K562 (cell line): ENCODE data around the gene IRS2. TPM values are rescaled to one million over a fixed set of nuclear protein-coding genes. Genes with fewer than 3 reads are reported as not detected.

Experiments
- ATAC-seq: fragments of 200-7000 bp; cut with Tn5 transposase; 3 replicates; pipeline ENCODE4 v1.9.1; 2020; ENCODE audit warnings: moderate library complexity
- BruUV-seq: library from RNA; stranded (reverse); fragments of 400-500 nt; replicated peaks from 2 replicates; lab custom pipeline; 2021; lab: Mats Ljungman, UMichigan
- CTCF ChIA-PET: fragments of 300-600 bp; formaldehyde crosslinking; extraction: SDS; loops from one replicate; lab custom pipeline; 2021; ENCODE audit warnings: low intra/inter-chr PET ratio; lab: Yijun Ruan, JAX
- POLR2A ChIA-PET: fragments of 300-600, 350-650 bp; sonication (Branson Sonifier 250); formaldehyde crosslinking; extraction: SDS; loops from one replicate; lab custom pipeline; 2021; ENCODE audit warnings: antibody characterized with exemption, inconsistent platforms; lab: Yijun Ruan, JAX
- DNase-seq, 4 experiments: peaks; one replicate each; pipeline versions ENCODE4 v3.0.0 to v3.0.0-alpha.2; 2011 to 2018; ENCODE audit warnings: low spot score in 3 of 4, mixed read lengths in 3 of 4; ENCODE audit errors: extremely low read depth in 1 of 4
- FAIRE-seq: peaks from 2 replicates; lab custom pipeline; 2011; peaks lifted over from hg19 to GRCh38; lab: Jason Lieb, UNC
- H2AFZ ChIP-seq: 2 replicates; pipeline ENCODE4 v1.6.0; 2011; ENCODE audit warnings: low read depth, low read length, control low read depth, inconsistent platforms
- H3K27ac ChIP-seq: fragments of 200-600 bp; 3 replicates; pipeline ENCODE4 v1.8.0; 2011; ENCODE audit warnings: low read depth, mild to moderate bottlenecking, control low read depth, inconsistent platforms, low read length, moderate library complexity, mixed read lengths; ENCODE audit errors: extremely low read depth
- H3K27me3 ChIP-seq, 2 experiments: fragments of 300-600 bp in 1 of 2; 2 replicates in 1 of 2; 3 replicates in 1 of 2; pipeline versions ENCODE4 v1.6.0 to v1.8.0; 2011; ENCODE audit warnings: inconsistent platforms in 2 of 2, low read length in 2 of 2, mild to moderate bottlenecking in 1 of 2, mixed read lengths in 1 of 2, moderate library complexity in 1 of 2; ENCODE audit not compliant: control insufficient read depth in 2 of 2, insufficient read depth in 2 of 2
- H3K36me3 ChIP-seq: fragments of 300-600 bp; 3 replicates; pipeline ENCODE4 v1.8.0; 2011; ENCODE audit warnings: mild to moderate bottlenecking, low read length, inconsistent platforms; ENCODE audit not compliant: control insufficient read depth, insufficient read depth
- H3K4me1 ChIP-seq, 2 experiments: fragments of 200-600 bp in 1 of 2; replicated peaks in 1 of 2; 2 replicates in 1 of 2; 3 replicates in 1 of 2; pipeline versions ENCODE4 v1.5.1 to v1.8.0; 2011; ENCODE audit warnings: inconsistent platforms in 2 of 2, low read length in 2 of 2, mild to moderate bottlenecking in 1 of 2, mixed read lengths in 1 of 2, moderate library complexity in 1 of 2; ENCODE audit not compliant: control insufficient read depth in 2 of 2, insufficient read depth in 2 of 2
- H3K4me2 ChIP-seq: 2 replicates; pipeline ENCODE4 v1.6.1; 2011; ENCODE audit warnings: low read length, control low read depth, inconsistent platforms, mixed read lengths; ENCODE audit not compliant: insufficient read depth
- H3K4me3 ChIP-seq: fragments of 200-600 bp; sonication (generic), shearing (Covaris generic); 2 replicates; pipeline ENCODE4 v1.5.1; 2016; ENCODE audit warnings: control low read depth, inconsistent platforms
- H3K79me2 ChIP-seq: fragments of 200-600 bp; 3 replicates; pipeline ENCODE4 v1.8.0; 2011; ENCODE audit warnings: low read length, inconsistent platforms; ENCODE audit not compliant: control insufficient read depth, insufficient read depth
- H3K9ac ChIP-seq, 2 experiments: 2 replicates each; pipeline versions ENCODE4 v1.6.0 to v1.6.1; 2011; ENCODE audit warnings: low read depth in 2 of 2, low read length in 2 of 2, control low read depth in 1 of 2, inconsistent platforms in 1 of 2, mild to moderate bottlenecking in 1 of 2, mixed read lengths in 1 of 2; ENCODE audit not compliant: insufficient read depth in 1 of 2
- H3K9me1 ChIP-seq: one replicate; pipeline ENCODE4 v1.6.0; 2011; ENCODE audit warnings: inconsistent platforms, mild to moderate bottlenecking, low read length, moderate library complexity; ENCODE audit not compliant: control insufficient read depth, insufficient read depth
- H3K9me3 ChIP-seq: replicated peaks from 2 replicates; pipeline ENCODE4 v1.5.1; 2011; ENCODE audit warnings: low read depth, low read length, inconsistent platforms; ENCODE audit not compliant: control insufficient read depth, insufficient read depth
- H4K20me1 ChIP-seq: replicated peaks from 2 replicates; pipeline ENCODE4 v1.6.1; 2011; ENCODE audit warnings: low read length, inconsistent platforms, mixed read lengths; ENCODE audit not compliant: control insufficient read depth, insufficient read depth
- MCM7 ChIP-seq, 2 experiments: fragments of 450-650 bp; IDR thresholded peaks; 2 replicates each; pipeline ENCODE4 v1.6.1; 2016 to 2018
- NCOR1 ChIP-seq: fragments of 450-650 bp; IDR thresholded peaks from 2 replicates; pipeline ENCODE4 v1.6.1; 2016; ENCODE audit warnings: mild to moderate bottlenecking, moderate library complexity
- POLR2G ChIP-seq: fragments of 200-400 bp; formaldehyde crosslinking; IDR thresholded peaks from 2 replicates; pipeline ENCODE4 v1.6.1; 2017; ENCODE audit warnings: low read depth, mild to moderate bottlenecking, antibody characterized with exemption, low read length, moderate library complexity
- RBM39 ChIP-seq: fragments of 200-400 bp; formaldehyde crosslinking; optimal IDR thresholded peaks from 2 replicates; pipeline ENCODE3; 2018; ENCODE audit warnings: low read depth, low read length
- SPI1 ChIP-seq: IDR thresholded peaks from 2 replicates; pipeline ENCODE4 v1.6.1; 2011; ENCODE audit warnings: low read depth, low read length, control low read depth, borderline replicate concordance
- ZNF143 ChIP-seq: sonication (generic); formaldehyde crosslinking; IDR thresholded peaks from 2 replicates; pipeline ENCODE4 v1.9.0; 2022; ENCODE audit warnings: mild to moderate bottlenecking, missing genetic modification reagents
- ZZZ3 ChIP-seq: fragments of 450-650 bp; IDR thresholded peaks from 2 replicates; pipeline ENCODE4 v1.6.1; 2016; ENCODE audit warnings: antibody characterized with exemption, mild to moderate bottlenecking, moderate library complexity
- WGBS: fragments of 100-300 bp; shearing (Covaris generic); methylation state at CpG from one replicate; pipeline ENCODE4 v1.1.6; 2016; ENCODE audit warnings: low coverage, mixed read lengths; ENCODE audit not compliant: insufficient coverage; ENCODE audit errors: missing lambda C conversion rate; 5-methylcytosine and 5-hydroxymethylcytosine counted together
- in situ Hi-C: fragments of 300-500 bp; cut with MboI; formaldehyde crosslinking; loops from 4 replicates; pipeline ENCODE4 v1.15.0; 2018; ENCODE audit warnings: inconsistent platforms, mixed read lengths
- intact Hi-C: fragments of 100-400 bp; cut with micrococcal nuclease; formaldehyde crosslinking; loops from 2 replicates; pipeline ENCODE4 v1.14.2; 2022
- polyA plus RNA-seq, 8 experiments: library from polyadenylated mRNA; depleted of rRNA in 4 of 8; stranded (reverse) in 5 of 8; unstranded in 3 of 8; fragments of >200 nt; fragmentation: Nextera tagmentation in 2 of 8; fragmentation: Illumina TruSeq in 1 of 8; extraction: Ambion mirVana in 2 of 8; extraction: Trizol in 1 of 8; gene quantifications; 2 replicates each; pipeline versions ENCODE4 v1.2.1 to v1.2.3, GENCODE V29; 2011 to 2014; ENCODE audit warnings: inconsistent platforms in 1 of 8, missing spikeins in 1 of 8
- total RNA-seq, 7 experiments: library from RNA; depleted of rRNA in 6 of 7; stranded (reverse); fragments of >200 nt in 6 of 7; fragmentation: Illumina TruSeq in 2 of 7; extraction: Trizol in 2 of 7; gene quantifications; 2 replicates each; pipeline versions ENCODE4 v1.2.1 to v1.2.3, GENCODE V29; 2011 to 2021; ENCODE audit warnings: low replicate concordance in 1 of 7
- TF ChIP-seq, protein P1 (sequence below): fragments of 250-450 bp; sonication (Bioruptor Pico); IDR thresholded peaks from 2 replicates; pipeline ENCODE4 v1.5.0; 2021
- TF ChIP-seq, protein P2 (sequence below): IDR thresholded peaks from 2 replicates; pipeline ENCODE4 v1.6.1; 2016; ENCODE audit warnings: missing genetic modification characterization, missing compliant biosample characterization
- TF ChIP-seq, protein P3 (sequence below), 2 experiments: fragments of 450-650 bp; IDR thresholded peaks; 2 replicates each; pipeline ENCODE4 v1.6.1; 2018; ENCODE audit warnings: mild to moderate bottlenecking in 2 of 2, low read depth in 1 of 2; ENCODE audit not compliant: partially characterized antibody in 2 of 2
- TF ChIP-seq, protein P4 (sequence below): fragments of 450-650 bp; IDR thresholded peaks from 2 replicates; pipeline ENCODE4 v1.6.1; 2014; ENCODE audit warnings: low read depth, mild to moderate bottlenecking, moderate library complexity, borderline replicate concordance

Gene IRS2
- total and polyA plus RNA-seq, 9 of the 15 experiments (the other 6 are each of a cell fraction or from before 2014, with no cell fraction given) = 0.36 to 4.6 (median 0.63) TPM

DNA sequence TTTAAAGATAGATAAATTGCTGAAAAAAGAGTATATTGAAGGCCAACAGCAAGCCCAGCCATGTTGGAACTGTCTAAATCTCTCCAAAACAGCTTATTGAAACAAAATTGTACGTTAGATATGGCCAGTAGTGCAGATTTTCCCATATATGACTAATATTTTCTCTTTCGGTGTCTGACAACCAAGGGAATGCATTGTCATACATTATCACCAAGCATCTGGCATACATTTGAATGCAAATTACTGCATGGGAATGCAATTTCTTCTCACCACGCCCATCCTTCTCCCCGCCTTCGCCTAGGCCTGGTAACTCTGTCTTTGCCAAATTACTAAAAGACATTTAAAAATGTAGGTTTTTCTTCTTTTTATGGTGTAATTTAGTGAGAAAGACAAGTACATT lies 32.5 kb upstream of the IRS2 start (continued):
- no peak for TF ChIP-seq RBM39

- intact Hi-C loops (no loop called here), in situ Hi-C loops (no loop called here)
- CTCF ChIA-PET = no interaction called here
- ATAC-seq = no peak
- WGBS = 0% methylated on average over 7 of the region's 9 CpGs
- Histone ChIP-seq H3K27ac (no peak overlapping the region), H3K9ac (no peak overlapping the region), H3K4me3 (no peak overlapping the region), H4K20me1 (no peaks in the 10 kb centered on the region), H3K27me3 (peaks cover 0 to 13% of the 10 kb centered on the region in 2 experiments; a peak in 4 of 5 replicates), H3K9me3 (no peaks in the 10 kb centered on the region), H3K4me2 (no peak overlapping the region), H3K4me1 (no peaks in the 10 kb centered on the region), H3K79me2 (no peaks in the 10 kb centered on the region), H3K9me1 (no peaks in the 10 kb centered on the region), H3K36me3 (no peaks in the 10 kb centered on the region), H2AFZ (no peak overlapping the region)
- no peak for FAIRE-seq
- POLR2A ChIA-PET = no interaction called here
- no TSS peak for BruUV-seq
- no peak for DNase-seq
- no peak for TF ChIP-seq ZNF143 (CRISPR knock-in tag)
- TF ChIP-seq, protein P1, sequence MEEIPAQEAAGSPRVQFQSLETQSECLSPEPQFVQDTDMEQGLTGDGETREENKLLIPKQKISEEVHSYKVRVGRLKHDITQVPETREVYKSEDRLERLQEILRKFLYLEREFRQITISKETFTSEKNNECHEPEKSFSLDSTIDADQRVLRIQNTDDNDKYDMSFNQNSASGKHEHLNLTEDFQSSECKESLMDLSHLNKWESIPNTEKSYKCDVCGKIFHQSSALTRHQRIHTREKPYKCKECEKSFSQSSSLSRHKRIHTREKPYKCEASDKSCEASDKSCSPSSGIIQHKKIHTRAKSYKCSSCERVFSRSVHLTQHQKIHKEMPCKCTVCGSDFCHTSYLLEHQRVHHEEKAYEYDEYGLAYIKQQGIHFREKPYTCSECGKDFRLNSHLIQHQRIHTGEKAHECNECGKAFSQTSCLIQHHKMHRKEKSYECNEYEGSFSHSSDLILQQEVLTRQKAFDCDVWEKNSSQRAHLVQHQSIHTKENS (CRISPR knock-in tag) = no peak
- no peak for TF ChIP-seq MCM7 (IDR thresholded peaks at IDR 0.05)
- TF ChIP-seq ZZZ3 = no peak
- TF ChIP-seq, protein P2, sequence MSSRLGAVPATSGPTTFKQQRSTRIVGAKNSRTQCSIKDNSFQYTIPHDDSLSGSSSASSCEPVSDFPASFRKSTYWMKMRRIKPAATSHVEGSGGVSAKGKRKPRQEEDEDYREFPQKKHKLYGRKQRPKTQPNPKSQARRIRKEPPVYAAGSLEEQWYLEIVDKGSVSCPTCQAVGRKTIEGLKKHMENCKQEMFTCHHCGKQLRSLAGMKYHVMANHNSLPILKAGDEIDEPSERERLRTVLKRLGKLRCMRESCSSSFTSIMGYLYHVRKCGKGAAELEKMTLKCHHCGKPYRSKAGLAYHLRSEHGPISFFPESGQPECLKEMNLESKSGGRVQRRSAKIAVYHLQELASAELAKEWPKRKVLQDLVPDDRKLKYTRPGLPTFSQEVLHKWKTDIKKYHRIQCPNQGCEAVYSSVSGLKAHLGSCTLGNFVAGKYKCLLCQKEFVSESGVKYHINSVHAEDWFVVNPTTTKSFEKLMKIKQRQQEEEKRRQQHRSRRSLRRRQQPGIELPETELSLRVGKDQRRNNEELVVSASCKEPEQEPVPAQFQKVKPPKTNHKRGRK (tag) = no peak
- no peak for TF ChIP-seq NCOR1
- no peak for TF ChIP-seq POLR2G
- TF ChIP-seq SPI1 = no peak
- TF ChIP-seq, protein P3, sequence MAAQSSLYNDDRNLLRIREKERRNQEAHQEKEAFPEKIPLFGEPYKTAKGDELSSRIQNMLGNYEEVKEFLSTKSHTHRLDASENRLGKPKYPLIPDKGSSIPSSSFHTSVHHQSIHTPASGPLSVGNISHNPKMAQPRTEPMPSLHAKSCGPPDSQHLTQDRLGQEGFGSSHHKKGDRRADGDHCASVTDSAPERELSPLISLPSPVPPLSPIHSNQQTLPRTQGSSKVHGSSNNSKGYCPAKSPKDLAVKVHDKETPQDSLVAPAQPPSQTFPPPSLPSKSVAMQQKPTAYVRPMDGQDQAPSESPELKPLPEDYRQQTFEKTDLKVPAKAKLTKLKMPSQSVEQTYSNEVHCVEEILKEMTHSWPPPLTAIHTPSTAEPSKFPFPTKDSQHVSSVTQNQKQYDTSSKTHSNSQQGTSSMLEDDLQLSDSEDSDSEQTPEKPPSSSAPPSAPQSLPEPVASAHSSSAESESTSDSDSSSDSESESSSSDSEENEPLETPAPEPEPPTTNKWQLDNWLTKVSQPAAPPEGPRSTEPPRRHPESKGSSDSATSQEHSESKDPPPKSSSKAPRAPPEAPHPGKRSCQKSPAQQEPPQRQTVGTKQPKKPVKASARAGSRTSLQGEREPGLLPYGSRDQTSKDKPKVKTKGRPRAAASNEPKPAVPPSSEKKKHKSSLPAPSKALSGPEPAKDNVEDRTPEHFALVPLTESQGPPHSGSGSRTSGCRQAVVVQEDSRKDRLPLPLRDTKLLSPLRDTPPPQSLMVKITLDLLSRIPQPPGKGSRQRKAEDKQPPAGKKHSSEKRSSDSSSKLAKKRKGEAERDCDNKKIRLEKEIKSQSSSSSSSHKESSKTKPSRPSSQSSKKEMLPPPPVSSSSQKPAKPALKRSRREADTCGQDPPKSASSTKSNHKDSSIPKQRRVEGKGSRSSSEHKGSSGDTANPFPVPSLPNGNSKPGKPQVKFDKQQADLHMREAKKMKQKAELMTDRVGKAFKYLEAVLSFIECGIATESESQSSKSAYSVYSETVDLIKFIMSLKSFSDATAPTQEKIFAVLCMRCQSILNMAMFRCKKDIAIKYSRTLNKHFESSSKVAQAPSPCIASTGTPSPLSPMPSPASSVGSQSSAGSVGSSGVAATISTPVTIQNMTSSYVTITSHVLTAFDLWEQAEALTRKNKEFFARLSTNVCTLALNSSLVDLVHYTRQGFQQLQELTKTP (IDR thresholded peaks at IDR 0.05; ENCODE audit: low read depth in 1 of 2, partially characterized antibody in 2 of 2) = no peak
- TF ChIP-seq, protein P4, sequence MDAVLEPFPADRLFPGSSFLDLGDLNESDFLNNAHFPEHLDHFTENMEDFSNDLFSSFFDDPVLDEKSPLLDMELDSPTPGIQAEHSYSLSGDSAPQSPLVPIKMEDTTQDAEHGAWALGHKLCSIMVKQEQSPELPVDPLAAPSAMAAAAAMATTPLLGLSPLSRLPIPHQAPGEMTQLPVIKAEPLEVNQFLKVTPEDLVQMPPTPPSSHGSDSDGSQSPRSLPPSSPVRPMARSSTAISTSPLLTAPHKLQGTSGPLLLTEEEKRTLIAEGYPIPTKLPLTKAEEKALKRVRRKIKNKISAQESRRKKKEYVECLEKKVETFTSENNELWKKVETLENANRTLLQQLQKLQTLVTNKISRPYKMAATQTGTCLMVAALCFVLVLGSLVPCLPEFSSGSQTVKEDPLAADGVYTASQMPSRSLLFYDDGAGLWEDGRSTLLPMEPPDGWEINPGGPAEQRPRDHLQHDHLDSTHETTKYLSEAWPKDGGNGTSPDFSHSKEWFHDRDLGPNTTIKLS = no peak
These were observed 31.5 kb upstream of the IRS2 start for GRCh38 chr13:109817591-109818535.
